Measurements from ENCODE around the gene ULK4. TPM values are rescaled to one million over a fixed set of nuclear protein-coding genes. Genes with fewer than 3 reads are reported as not detected.
"Not testable (repeated sequence)": the region's sequence is repeated elsewhere in the genome, so short reads cannot be mapped to it uniquely, and the experiment has no call there.

Gene ULK4
- total and polyA plus RNA-seq, 9 of the 15 experiments (the other 6 are each of a cell fraction or from before 2014, with no cell fraction given) = 3.0 to 5.9 (median 3.5) TPM

DNA sequence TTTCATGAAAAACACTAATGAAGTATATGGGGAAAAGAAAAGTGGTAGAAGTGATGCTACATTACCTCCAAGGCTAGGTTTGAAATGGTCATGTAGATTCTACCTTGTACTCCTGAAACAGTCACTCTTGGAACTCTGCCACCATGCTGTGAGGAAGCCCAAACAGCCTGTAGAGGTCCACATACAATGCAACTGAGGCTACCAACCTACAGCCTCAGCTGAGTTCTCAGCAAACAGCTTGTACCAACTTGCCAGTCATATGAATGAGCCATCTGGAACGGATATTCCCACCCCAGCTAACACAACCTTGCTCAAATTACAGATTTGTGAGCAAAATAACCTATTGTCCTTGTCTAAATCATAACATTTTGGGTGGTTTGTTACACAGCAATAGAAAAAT, 193.5 kb downstream of the ULK4 start (continued):
- TF ChIP-seq SRF (CRISPR knock-in tag; IDR thresholded peaks at IDR 0.05) = no peak
- TF ChIP-seq, protein P1, sequence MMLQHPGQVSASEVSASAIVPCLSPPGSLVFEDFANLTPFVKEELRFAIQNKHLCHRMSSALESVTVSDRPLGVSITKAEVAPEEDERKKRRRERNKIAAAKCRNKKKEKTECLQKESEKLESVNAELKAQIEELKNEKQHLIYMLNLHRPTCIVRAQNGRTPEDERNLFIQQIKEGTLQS (IDR thresholded peaks at IDR 0.05) = no peak
- TF ChIP-seq, protein P1 (CRISPR knock-in tag; conservative IDR thresholded peaks at IDR 0.05) = no peak
- TF ChIP-seq RUNX1 (IDR thresholded peaks at IDR 0.05; ENCODE audit: low read depth) = no peak
- TF ChIP-seq FOXA1 (IDR thresholded peaks at IDR 0.05; ENCODE audit: borderline replicate concordance) = no peak
- no peak for TF ChIP-seq ZNF232 (CRISPR knock-in tag; IDR thresholded peaks at IDR 0.05)
- TF ChIP-seq NRF1 (conservative IDR thresholded peaks at IDR 0.05 in 1 of 2, IDR thresholded peaks at IDR 0.05 in 1 of 2) = no peak
- no peak for TF ChIP-seq RCOR1 (IDR thresholded peaks at IDR 0.05; ENCODE audit: borderline replicate concordance in 1 of 2, low read depth in 2 of 2, low read length in 2 of 2)
- no peak for TF ChIP-seq RFX7 (CRISPR knock-in tag; IDR thresholded peaks at IDR 0.05)

DNA sequence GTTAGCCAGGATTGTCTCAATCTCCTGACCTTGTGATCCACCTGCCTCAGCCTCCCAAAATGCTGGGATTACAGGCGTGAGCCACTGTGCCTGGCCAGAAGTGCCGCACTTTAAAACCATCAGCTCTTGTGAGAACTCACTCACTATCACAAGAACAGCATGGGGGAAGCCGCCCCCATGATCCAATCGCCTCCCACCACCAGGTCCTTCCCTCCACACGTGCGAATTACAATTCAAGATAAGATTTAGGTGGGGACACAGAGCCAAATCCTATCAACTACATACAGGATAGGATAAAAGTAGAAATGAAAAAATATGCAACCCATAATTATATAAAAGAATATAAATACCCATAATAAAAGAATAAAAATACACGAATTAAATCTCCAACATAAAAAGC, 199.0 kb downstream of the ULK4 start:
- peak; percentile 70 for TF ChIP-seq CBFA2T3 (IDR thresholded peaks at IDR 0.05)
- TF ChIP-seq ARID1B (IDR thresholded peaks at IDR 0.05) = 0 out of 2 replicates have a peak, but pooled peaks have one; percentile 23
- TF ChIP-seq TAL1 (IDR thresholded peaks at IDR 0.05) = peak; percentile 45; the same call in 1 of the 2 replicates
- 0 out of 2 replicates have a peak, but pooled peaks have one; percentile 24 for TF ChIP-seq POLR2AphosphoS5 (IDR thresholded peaks at IDR 0.05; ENCODE audit: control insufficient read depth, insufficient read depth, low read depth, low read length)
- TF ChIP-seq TEAD4 (IDR thresholded peaks at IDR 0.05; ENCODE audit: low read length) = peak; percentile 57
- in situ Hi-C loops (cut with MboI); H3K27ac ChIP-seq (ENCODE audit: extremely low read depth, low read depth, low read length); ATAC-seq; H3K79me2 ChIP-seq (ENCODE audit: control insufficient read depth, insufficient read depth, low read length); H3K4me3 ChIP-seq; intact Hi-C loops (cut with micrococcal nuclease); H4K20me1 ChIP-seq (replicated peaks; ENCODE audit: control insufficient read depth, insufficient read depth, low read length); H3K27me3 ChIP-seq (ENCODE audit: control insufficient read depth in 2 of 2, insufficient read depth in 2 of 2, low read length in 2 of 2); H2AFZ ChIP-seq (ENCODE audit: low read depth, low read length); FAIRE-seq; H3K36me3 ChIP-seq (ENCODE audit: control insufficient read depth, insufficient read depth, low read length); H3K9me1 ChIP-seq (ENCODE audit: control insufficient read depth, insufficient read depth, low read length); CTCF ChIA-PET (ENCODE audit: low intra/inter-chr PET ratio); BruUV-seq (replicated peaks); H3K9me3 ChIP-seq (replicated peaks; ENCODE audit: control insufficient read depth, insufficient read depth, low read depth, low read length); H3K9ac ChIP-seq (ENCODE audit: insufficient read depth in 1 of 2, low read depth in 2 of 2, low read length in 2 of 2); H3K4me1 ChIP-seq (replicated peaks in 1 of 2; ENCODE audit: control insufficient read depth in 2 of 2, insufficient read depth in 2 of 2, low read length in 2 of 2); TF ChIP-seq TEAD4 (CRISPR knock-in tag; IDR thresholded peaks at IDR 0.05; ENCODE audit: borderline replicate concordance): not testable (repeated sequence)
- peak; percentile 41 for TF ChIP-seq CBFA2T2 (conservative IDR thresholded peaks at IDR 0.05)
- peak; percentile 19; the same call in 1 of the 2 replicates for TF ChIP-seq BHLHE40 (IDR thresholded peaks at IDR 0.05; ENCODE audit: low read length)
- POLR2A ChIA-PET = interaction anchor here (0.6 to 1.1 kb wide), 4 partner anchors 10 to 250 kb away, joined by 3 read pairs; no protein-coding TSS in a partner anchor
- DNase-seq (ENCODE audit: extremely low read depth in 1 of 4, low spot score in 3 of 4) = peak in 1 of 4 experiments; percentile 17
- 0% methylated on average over 7 of the region's 7 CpGs for WGBS (ENCODE audit: insufficient coverage, low coverage, missing lambda C conversion rate)
- H3K4me2 ChIP-seq (ENCODE audit: insufficient read depth, low read length) = peak overlapping the region; percentile 38; the same call in 1 of the 2 replicates

Measured in K562 (cell line).